Measurements from ENCODE around the gene NLE1.

- TF ChIP-seq POLR2AphosphoS5 (IDR thresholded peaks at IDR 0.05; ENCODE audit: borderline replicate concordance, low read depth, low read length) = no peak
- TF ChIP-seq EZH2 (IDR thresholded peaks at IDR 0.05) = no peak
Measured at GRCh38 chr17:35146214-35146833, 4.2 kb upstream of the NLE1 start.

Data from SK-N-MC (cell line).